AG04450 (cell line): ENCODE measurements around the gene SLC7A11. TPM values are rescaled to one million over a fixed set of nuclear protein-coding genes. Genes with fewer than 3 reads are reported as not detected.

ENCODE experiments used
- CTCF ChIA-PET: fragments of 300-600, 350-600 bp; formaldehyde crosslinking; extraction: SDS; loops from one replicate; lab custom pipeline; 2022; ENCODE audit warnings: antibody characterized with exemption, inconsistent platforms; lab: Charles Lee
- POLR2A ChIA-PET: fragments of 350-600 bp; formaldehyde crosslinking; extraction: SDS; loops from one replicate; lab custom pipeline; 2021; ENCODE audit warnings: antibody characterized with exemption, inconsistent platforms; lab: Yijun Ruan, JAX
- DNase-seq: peaks from one replicate; pipeline ENCODE4 v3.0.0-alpha.2; 2011; ENCODE audit warnings: low read depth, low spot score
- H3K27ac ChIP-seq: one replicate; pipeline ENCODE4 v1.5.1; 2012; ENCODE audit warnings: low read depth, low read length, control low read depth
- H3K27me3 ChIP-seq: one replicate; pipeline ENCODE4 v1.6.0; 2012; ENCODE audit warnings: low read length; ENCODE audit not compliant: control insufficient read depth, insufficient read depth
- H3K4me3 ChIP-seq: 2 replicates; pipeline ENCODE4 v1.5.1; 2011; ENCODE audit warnings: mild to moderate bottlenecking, low read depth, low read length, control low read depth
- H3K9me3 ChIP-seq: 2 replicates; pipeline ENCODE4 v1.5.1; 2012; ENCODE audit warnings: low read length; ENCODE audit not compliant: control insufficient read depth, insufficient read depth
- polyA plus RNA-seq: library from polyadenylated mRNA; depleted of rRNA; stranded (reverse); fragments of >200 nt; gene quantifications from 2 replicates; pipeline ENCODE4 v1.2.3, GENCODE V29; 2011
- TF ChIP-seq, protein P1 (sequence below): IDR thresholded peaks from 2 replicates; pipeline ENCODE4 v1.5.1; 2011; ENCODE audit warnings: low read depth, low read length, control low read depth, inconsistent platforms

The SLC7A11 gene
- polyA plus RNA-seq, 1 experiment: 80.5 TPM

DNA sequence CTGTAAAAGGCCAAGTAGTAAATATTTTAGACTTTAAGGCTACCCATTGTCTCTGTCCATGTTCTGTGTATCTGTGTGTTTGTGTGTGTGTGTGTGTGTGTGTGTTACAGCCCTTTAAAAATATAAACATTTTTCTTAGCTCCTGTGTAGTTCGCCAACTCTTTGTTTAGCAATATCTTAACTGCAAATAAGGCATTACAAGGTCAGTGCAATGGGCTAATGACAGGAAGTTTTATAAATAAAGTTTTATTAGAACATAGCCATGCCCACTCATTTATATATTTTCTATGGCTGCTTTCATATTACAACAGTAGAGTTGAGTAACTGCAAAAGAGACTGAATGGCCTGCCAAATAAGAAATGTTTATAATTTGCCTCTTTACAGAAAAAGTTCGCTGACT lies 5.9 kb upstream of the SLC7A11 start:
- Histone ChIP-seq H3K9me3 (no peaks in the 10 kb centered on the region), H3K27ac (no peak overlapping the region), H3K27me3 (no peaks in the 10 kb centered on the region), H3K4me3 (no peak overlapping the region)
- ChIA-PET POLR2A (no interaction called here), CTCF (no interaction called here)
- no peak for DNase-seq
- TF ChIP-seq, protein P1, sequence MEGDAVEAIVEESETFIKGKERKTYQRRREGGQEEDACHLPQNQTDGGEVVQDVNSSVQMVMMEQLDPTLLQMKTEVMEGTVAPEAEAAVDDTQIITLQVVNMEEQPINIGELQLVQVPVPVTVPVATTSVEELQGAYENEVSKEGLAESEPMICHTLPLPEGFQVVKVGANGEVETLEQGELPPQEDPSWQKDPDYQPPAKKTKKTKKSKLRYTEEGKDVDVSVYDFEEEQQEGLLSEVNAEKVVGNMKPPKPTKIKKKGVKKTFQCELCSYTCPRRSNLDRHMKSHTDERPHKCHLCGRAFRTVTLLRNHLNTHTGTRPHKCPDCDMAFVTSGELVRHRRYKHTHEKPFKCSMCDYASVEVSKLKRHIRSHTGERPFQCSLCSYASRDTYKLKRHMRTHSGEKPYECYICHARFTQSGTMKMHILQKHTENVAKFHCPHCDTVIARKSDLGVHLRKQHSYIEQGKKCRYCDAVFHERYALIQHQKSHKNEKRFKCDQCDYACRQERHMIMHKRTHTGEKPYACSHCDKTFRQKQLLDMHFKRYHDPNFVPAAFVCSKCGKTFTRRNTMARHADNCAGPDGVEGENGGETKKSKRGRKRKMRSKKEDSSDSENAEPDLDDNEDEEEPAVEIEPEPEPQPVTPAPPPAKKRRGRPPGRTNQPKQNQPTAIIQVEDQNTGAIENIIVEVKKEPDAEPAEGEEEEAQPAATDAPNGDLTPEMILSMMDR: no peak

DNA sequence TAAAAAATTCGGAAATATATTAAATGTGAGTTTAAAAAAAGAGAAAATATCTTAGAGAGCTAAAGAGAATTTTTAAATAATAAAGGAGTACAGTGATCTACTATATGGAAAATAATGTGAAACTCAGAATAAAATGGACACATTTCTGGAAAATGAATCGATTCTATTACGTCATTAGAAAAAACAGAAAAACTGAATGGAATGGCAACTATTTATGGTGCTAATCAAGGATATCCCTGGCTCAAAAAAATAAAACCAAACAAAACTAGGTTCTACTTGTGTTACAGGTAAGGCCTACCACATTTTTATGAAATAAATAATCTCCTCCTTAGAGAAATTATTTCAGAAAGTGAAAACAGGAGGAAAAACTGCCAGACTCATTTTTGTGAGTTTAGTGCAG lies 5.5 kb upstream of the SLC7A11 start:
- ChIA-PET POLR2A (interaction anchor here (0.7 kb wide), 1 partner anchor 277 kb away, joined by 6 read pairs; no protein-coding TSS in a partner anchor), CTCF (interaction anchor here (0.7 kb wide), 1 partner anchor 203 kb away, joined by 3 read pairs; no protein-coding TSS in a partner anchor)
- no peak overlapping the region for H3K27ac ChIP-seq
- H3K4me3 ChIP-seq: no peak overlapping the region
- H3K27me3 ChIP-seq: no peaks in the 10 kb centered on the region
- no peaks in the 10 kb centered on the region for H3K9me3 ChIP-seq
- TF ChIP-seq, protein P1: no peak
- DNase-seq: no peak

DNA sequence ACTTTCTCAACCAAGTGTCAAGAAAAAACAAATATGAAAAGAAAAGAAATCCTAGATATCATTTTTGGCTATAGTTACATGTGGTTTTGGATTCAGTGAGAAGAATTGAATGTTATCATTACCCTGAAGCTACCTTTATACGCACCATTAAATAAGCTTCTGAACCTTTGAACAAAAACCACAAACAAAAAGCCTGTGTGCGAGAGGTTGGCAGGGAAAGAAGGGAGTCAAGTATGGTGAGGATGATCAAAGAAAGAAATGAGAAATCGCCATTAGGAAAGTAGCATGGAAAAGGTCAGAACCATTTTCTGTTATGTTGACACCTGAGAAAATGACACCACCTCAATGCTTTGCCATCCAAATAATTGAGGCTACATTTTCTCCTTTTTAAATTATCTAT lies 1.2 kb upstream of the SLC7A11 start:
- Histone ChIP-seq H3K27me3 (no peaks in the 10 kb centered on the region), H3K27ac (no peak overlapping the region), H3K9me3 (no peaks in the 10 kb centered on the region), H3K4me3 (no peak overlapping the region)
- TF ChIP-seq, protein P1: no peak
- ChIA-PET CTCF (interaction anchor here (1.6 to 3.0 kb wide), 2 partner anchors 437 to 628 kb away, joined by 8 to 14 read pairs; no protein-coding TSS in a partner anchor), POLR2A (no interaction called here)
- no peak for DNase-seq

DNA sequence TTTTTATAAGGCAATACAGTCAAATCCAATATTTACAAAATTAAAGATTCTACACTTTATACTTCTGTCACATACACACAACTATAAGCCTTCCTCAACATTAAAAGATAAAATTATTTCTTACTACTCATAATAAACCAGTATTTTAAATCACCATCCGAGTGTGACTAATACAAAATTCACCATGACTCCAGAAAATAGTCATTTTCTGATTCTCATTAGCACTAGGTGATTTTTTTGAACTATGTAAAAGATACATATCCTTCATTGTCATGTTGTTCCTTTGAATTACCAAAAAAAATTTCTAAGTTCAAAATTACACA lies 646 bp upstream of the SLC7A11 start:
- Histone ChIP-seq H3K9me3 (no peaks in the 10 kb centered on the region), H3K27me3 (no peaks in the 10 kb centered on the region), H3K4me3 (peak overlapping the region; percentile 44), H3K27ac (peak overlapping the region; percentile 98)
- ChIA-PET POLR2A (interaction anchor here (0.8 to 1.3 kb wide), 5 partner anchors 21 to 761 kb away, joined by 3 to 7 read pairs (median 3); partner anchors contain the start of gene PCDH18), CTCF (interaction anchor here (1.6 to 3.0 kb wide), 2 partner anchors 438 to 629 kb away, joined by 8 to 14 read pairs; no protein-coding TSS in a partner anchor)
- DNase-seq: no peak
- TF ChIP-seq, protein P1: no peak

DNA sequence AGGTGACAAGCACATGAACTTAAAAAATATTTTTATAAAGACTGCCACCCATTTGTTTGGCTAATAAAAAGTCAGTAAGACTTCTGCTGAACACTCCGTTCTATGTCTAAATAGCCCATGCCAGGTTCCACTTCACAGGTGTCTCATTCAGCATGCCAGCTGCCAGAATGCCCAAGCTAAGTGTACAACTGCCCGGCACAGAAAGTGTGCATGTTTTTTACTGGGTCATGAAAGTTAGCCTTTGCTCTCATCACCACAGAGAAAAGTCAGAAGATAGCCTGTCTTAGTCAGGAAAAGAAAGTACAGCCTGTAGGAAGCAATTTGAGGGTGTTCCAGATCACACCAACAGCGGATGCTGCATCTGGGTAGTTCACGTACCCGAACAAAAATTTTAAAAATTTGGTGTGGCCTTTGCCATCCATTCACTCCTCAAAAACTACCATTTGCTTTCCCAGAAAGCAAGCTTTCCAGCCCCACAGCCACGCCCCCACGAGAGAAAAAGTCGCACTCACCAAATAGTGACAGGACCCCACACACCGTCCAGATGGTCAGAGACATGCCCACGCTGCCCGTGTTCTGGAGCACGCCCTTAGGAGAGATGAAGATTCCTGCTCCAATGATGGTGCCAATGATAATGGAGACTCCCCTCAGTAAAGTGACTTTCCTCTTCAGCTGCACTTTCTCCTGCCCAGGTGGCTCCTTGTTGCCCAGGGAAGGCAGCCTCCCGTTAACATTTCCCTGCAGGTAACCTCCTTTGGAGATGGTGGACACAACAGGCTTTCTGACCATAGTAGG lies 671 bp downstream of the SLC7A11 start:
- Histone ChIP-seq H3K27me3 (no peaks in the 10 kb centered on the region), H3K27ac (peak overlapping the region; percentile 98), H3K4me3 (peak overlapping the region; percentile 72), H3K9me3 (no peaks in the 10 kb centered on the region)
- ChIA-PET CTCF (interaction anchor here (3.0 kb wide), 1 partner anchor 439 kb away, joined by 14 read pairs; no protein-coding TSS in a partner anchor), POLR2A (interaction anchor here (0.6 to 1.3 kb wide), 3 partner anchors 13 to 447 kb away, joined by 3 to 4 read pairs (median 3); no protein-coding TSS in a partner anchor)
- DNase-seq: no peak
- TF ChIP-seq, protein P1: no peak
